OCI-LY1 (cell line): ENCODE data around the gene CIAO2A.

Experiments
- H2AFZ ChIP-seq: fragments of 200-600 bp; sonication (generic), shearing (Covaris generic); 2 replicates; pipeline ENCODE4 v1.6.0; 2014; ENCODE audit warnings: antibody characterized with exemption, mild to moderate bottlenecking, low read length
- H3F3A ChIP-seq: fragments of 200-600 bp; sonication (generic), shearing (Covaris generic); 2 replicates; pipeline ENCODE4 v1.6.0; 2014; ENCODE audit warnings: mild to moderate bottlenecking, antibody characterized with exemption, low read length, moderate library complexity; ENCODE audit not compliant: insufficient read depth
- H3K27ac ChIP-seq: fragments of 200-600 bp; sonication (generic); 2 replicates; pipeline ENCODE4 v1.5.1; 2014; ENCODE audit warnings: low read length, mixed run types, mild to moderate bottlenecking, low read depth; ENCODE audit not compliant: poor library complexity, severe bottlenecking
- H3K27me3 ChIP-seq: fragments of 200-600 bp; sonication (generic); 2 replicates; pipeline ENCODE4 v1.6.0; 2014; ENCODE audit warnings: antibody characterized with exemption, mild to moderate bottlenecking, low read length, moderate library complexity; ENCODE audit not compliant: insufficient read depth
- H3K36me3 ChIP-seq: fragments of 200-600 bp; sonication (generic); 2 replicates; pipeline ENCODE4 v1.6.1; 2014; ENCODE audit warnings: mild to moderate bottlenecking, antibody characterized with exemption, low read length, moderate library complexity, mixed read lengths; ENCODE audit not compliant: insufficient read depth
- H3K4me1 ChIP-seq: fragments of 200-600 bp; sonication (generic); 2 replicates; pipeline ENCODE4 v1.5.1; 2014; ENCODE audit warnings: mild to moderate bottlenecking, low read length, moderate library complexity; ENCODE audit not compliant: insufficient read depth, severe bottlenecking
- H3K4me2 ChIP-seq: fragments of 200-600 bp; sonication (generic), shearing (Covaris generic); 2 replicates; pipeline ENCODE4 v1.6.1; 2014; ENCODE audit warnings: low read length
- H3K4me3 ChIP-seq: fragments of 200-600 bp; sonication (generic); 2 replicates; pipeline ENCODE4 v1.5.1; 2014; ENCODE audit warnings: low read length, low read depth, mild to moderate bottlenecking, mixed read lengths; ENCODE audit not compliant: poor library complexity, severe bottlenecking
- H3K79me2 ChIP-seq: fragments of 200-600 bp; shearing (Covaris generic); 2 replicates; pipeline ENCODE4 v1.6.1; 2016; ENCODE audit warnings: mixed run types, low read length, mixed read lengths; ENCODE audit not compliant: insufficient read depth
- H3K9ac ChIP-seq: fragments of 200-600 bp; sonication (generic), shearing (Covaris generic); 2 replicates; pipeline ENCODE4 v1.6.1; 2014; ENCODE audit warnings: mild to moderate bottlenecking, low read length, mixed read lengths
- H3K9me2 ChIP-seq: fragments of 200-600 bp; sonication (generic), shearing (Covaris generic); 2 replicates; pipeline ENCODE4 v1.6.1; 2014; ENCODE audit warnings: low read depth, mild to moderate bottlenecking, low read length, mixed read lengths
- H3K9me3 ChIP-seq: fragments of 200-600 bp; shearing (Covaris generic); 2 replicates; pipeline ENCODE4 v1.6.1; 2014; ENCODE audit warnings: low read length, mixed read lengths
- H4K20me1 ChIP-seq: fragments of 200-600 bp; sonication (generic), shearing (Covaris generic); 2 replicates; pipeline ENCODE4 v1.6.0; 2016; ENCODE audit warnings: mild to moderate bottlenecking, low read length; ENCODE audit not compliant: insufficient read depth
- EZH2 ChIP-seq: fragments of 200-600 bp; sonication (generic), shearing (Covaris generic); IDR thresholded peaks from 2 replicates; pipeline ENCODE4 v1.8.0; 2017; ENCODE audit warnings: borderline replicate concordance, mixed run types, mild to moderate bottlenecking, antibody characterized with exemption, low read length, moderate library complexity, mixed read lengths
- TF ChIP-seq, protein P1 (sequence below): fragments of 200-600 bp; sonication (generic), shearing (Covaris generic); IDR thresholded peaks from 2 replicates; pipeline ENCODE4 v1.5.1; 2017; ENCODE audit warnings: mild to moderate bottlenecking, antibody characterized with exemption, low read length, moderate library complexity, mixed read lengths

The CIAO2A gene

GRCh38 chr15:64050281-64051092 lies 43.2 kb downstream of the CIAO2A start:
- Histone ChIP-seq H3K27me3 (no peaks in the 10 kb centered on the region), H3K4me1 (peaks cover 32% of the 10 kb centered on the region), H3K27ac (no peak overlapping the region), H3K4me3 (no peak overlapping the region), H3K9me3 (no peaks in the 10 kb centered on the region), H3K4me2 (no peak overlapping the region), H4K20me1 (no peaks in the 10 kb centered on the region), H3K36me3 (no peaks in the 10 kb centered on the region), H3K9me2 (no peaks in the 10 kb centered on the region), H3K9ac (no peak overlapping the region), H3K79me2 (no peaks in the 10 kb centered on the region), H2AFZ (no peak overlapping the region), H3F3A (no peaks in the 10 kb centered on the region)
- no peak for TF ChIP-seq EZH2
- TF ChIP-seq, protein P1, sequence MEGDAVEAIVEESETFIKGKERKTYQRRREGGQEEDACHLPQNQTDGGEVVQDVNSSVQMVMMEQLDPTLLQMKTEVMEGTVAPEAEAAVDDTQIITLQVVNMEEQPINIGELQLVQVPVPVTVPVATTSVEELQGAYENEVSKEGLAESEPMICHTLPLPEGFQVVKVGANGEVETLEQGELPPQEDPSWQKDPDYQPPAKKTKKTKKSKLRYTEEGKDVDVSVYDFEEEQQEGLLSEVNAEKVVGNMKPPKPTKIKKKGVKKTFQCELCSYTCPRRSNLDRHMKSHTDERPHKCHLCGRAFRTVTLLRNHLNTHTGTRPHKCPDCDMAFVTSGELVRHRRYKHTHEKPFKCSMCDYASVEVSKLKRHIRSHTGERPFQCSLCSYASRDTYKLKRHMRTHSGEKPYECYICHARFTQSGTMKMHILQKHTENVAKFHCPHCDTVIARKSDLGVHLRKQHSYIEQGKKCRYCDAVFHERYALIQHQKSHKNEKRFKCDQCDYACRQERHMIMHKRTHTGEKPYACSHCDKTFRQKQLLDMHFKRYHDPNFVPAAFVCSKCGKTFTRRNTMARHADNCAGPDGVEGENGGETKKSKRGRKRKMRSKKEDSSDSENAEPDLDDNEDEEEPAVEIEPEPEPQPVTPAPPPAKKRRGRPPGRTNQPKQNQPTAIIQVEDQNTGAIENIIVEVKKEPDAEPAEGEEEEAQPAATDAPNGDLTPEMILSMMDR = no peak

DNA sequence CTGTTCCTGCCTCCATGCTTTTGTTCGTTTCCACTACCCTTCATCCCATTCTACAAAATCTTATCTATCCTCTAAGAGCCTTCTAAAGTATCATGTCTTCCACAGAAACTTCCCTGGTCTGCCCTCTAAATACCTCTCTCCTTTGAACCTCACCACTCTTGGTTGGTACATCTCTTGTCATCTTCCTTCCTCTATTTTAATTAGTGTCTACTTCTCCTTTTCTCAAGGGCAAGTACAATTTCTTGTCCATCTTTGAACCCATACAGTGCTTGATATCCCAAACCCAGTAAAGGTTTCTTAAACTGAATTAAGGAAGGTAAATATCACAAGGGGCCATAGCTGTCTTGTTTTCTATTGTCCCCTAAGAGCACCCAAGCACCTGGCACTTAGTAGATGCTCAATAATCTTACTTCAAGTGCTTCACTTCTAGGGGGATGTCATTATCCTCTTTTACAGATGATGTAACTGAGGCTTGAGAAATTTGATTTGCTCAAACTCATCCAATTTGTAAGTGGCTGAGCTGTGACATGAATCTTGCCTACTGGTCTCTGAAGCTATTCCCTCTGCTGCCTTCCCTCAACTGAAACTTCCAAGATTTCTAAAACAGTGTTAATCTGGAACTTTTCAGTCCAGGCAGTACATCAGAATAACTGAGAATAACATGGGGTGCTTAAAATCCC lies 44.7 kb downstream of the CIAO2A start:
- TF ChIP-seq, protein P1 = no peak
- TF ChIP-seq EZH2 = no peak
- Histone ChIP-seq H2AFZ (no peak overlapping the region), H3K4me3 (no peak overlapping the region), H3K36me3 (no peaks in the 10 kb centered on the region), H4K20me1 (no peaks in the 10 kb centered on the region), H3K9me2 (no peaks in the 10 kb centered on the region), H3K9me3 (no peaks in the 10 kb centered on the region), H3F3A (no peaks in the 10 kb centered on the region), H3K9ac (no peak overlapping the region), H3K4me1 (peaks cover 48% of the 10 kb centered on the region), H3K4me2 (no peak overlapping the region), H3K27ac (peak overlapping the region; percentile 33), H3K79me2 (no peaks in the 10 kb centered on the region), H3K27me3 (no peaks in the 10 kb centered on the region)

DNA sequence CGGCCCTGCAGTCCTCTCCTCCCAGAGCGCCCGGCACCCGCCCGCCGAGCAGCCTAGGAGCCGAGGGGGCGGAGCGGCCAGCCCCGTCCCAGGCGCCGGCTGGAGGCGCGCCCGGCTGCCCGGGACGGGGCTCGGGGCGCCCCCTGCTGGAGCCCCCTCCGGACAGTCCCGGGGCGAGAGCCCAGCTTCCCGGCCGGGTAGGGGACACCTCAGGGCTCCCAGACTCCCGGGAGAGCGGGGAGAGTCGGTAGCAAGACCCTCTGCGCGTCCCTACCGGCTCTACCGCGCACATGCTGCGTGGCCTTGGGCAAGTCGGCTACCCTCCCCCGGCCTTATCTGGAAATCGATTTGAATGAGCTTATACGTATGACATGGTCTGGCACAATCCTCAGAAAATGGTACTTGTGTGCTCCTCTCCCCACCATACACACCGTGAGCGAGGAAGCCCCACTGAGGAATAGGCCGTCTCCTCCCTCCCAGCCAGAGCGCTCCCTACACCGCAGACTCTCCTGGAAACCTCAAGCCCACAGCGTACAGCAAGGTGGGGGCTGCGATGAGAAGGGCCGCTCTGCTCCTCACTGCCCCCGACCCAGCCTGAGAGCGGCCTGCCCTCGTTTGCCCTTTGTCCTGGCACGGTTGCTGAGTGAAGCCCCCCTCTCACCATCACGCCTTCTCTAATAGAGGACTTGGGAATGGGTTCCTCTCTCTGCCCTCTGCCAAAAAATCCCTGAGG lies 47.1 kb downstream of the CIAO2A start, which contains the start of gene DAPK2:
TSS of gene DAPK2 (minus strand) at position 65 of the 733 bp plus-strand sequence. CDS start 6,224 bp downstream, outside the sequence.
- Histone ChIP-seq H3K79me2 (no peaks in the 10 kb centered on the region), H3K4me3 (peak within 1 kb of the TSS; percentile 73), H3K4me1 (peaks cover 50% of the 10 kb centered on the region), H3K36me3 (no peaks in the 10 kb centered on the region), H3K9me2 (no peaks in the 10 kb centered on the region), H4K20me1 (no peaks in the 10 kb centered on the region), H3F3A (no peaks in the 10 kb centered on the region), H3K9ac (peak within 1 kb of the TSS; percentile 74), H2AFZ (0 out of 2 replicates have a peak within 1 kb of the TSS, but pooled peaks have one; percentile 8), H3K9me3 (no peaks in the 10 kb centered on the region), H3K27me3 (no peaks in the 10 kb centered on the region), H3K27ac (peak within 1 kb of the TSS; percentile 60), H3K4me2 (peak within 1 kb of the TSS; percentile 83)
- TF ChIP-seq, protein P1 = peak; percentile 67
- no peak for TF ChIP-seq EZH2
